HepG2 (cell line): Measurements from ENCODE around the gene RRP9. TPM values are rescaled to one million over a fixed set of nuclear protein-coding genes. Genes with fewer than 3 reads are reported as not detected.

Source experiments
- AGO2 ChIP-seq: fragments of 200-400 bp; formaldehyde crosslinking; optimal IDR thresholded peaks from 2 replicates; pipeline ENCODE3; 2017; ENCODE audit warnings: mild to moderate bottlenecking, low read depth, low read length, moderate library complexity
- CC2D1A ChIP-seq: sonication (generic); formaldehyde crosslinking; IDR thresholded peaks from 2 replicates; pipeline ENCODE4 v1.8.1; 2023; ENCODE audit warnings: mild to moderate bottlenecking, missing genetic modification reagents
- ESRRA ChIP-seq: sonication (generic); formaldehyde crosslinking; IDR thresholded peaks from 2 replicates; pipeline ENCODE4 v1.5.1; 2020; ENCODE audit warnings: mild to moderate bottlenecking, low read depth, missing genetic modification reagents
- GTF3A ChIP-seq: sonication (generic); formaldehyde crosslinking; conservative IDR thresholded peaks from 2 replicates; pipeline ENCODE4 v1.4.0; 2020; ENCODE audit warnings: mild to moderate bottlenecking, missing genetic modification reagents
- HCFC1 ChIP-seq: fragments of 150-350 bp; IDR thresholded peaks from 2 replicates; pipeline ENCODE4 v1.6.1; 2014; ENCODE audit warnings: low read depth, low read length
- HNF4A ChIP-seq: sonication (generic); formaldehyde crosslinking; IDR thresholded peaks from 2 replicates; pipeline ENCODE4 v1.4.0; 2020; ENCODE audit warnings: missing genetic modification reagents
- PITX1 ChIP-seq: sonication (generic); formaldehyde crosslinking; IDR thresholded peaks from 2 replicates; pipeline ENCODE4 v1.5.1; 2020; ENCODE audit warnings: mild to moderate bottlenecking, missing genetic modification reagents
- PPARG ChIP-seq: conservative IDR thresholded peaks from 2 replicates; pipeline ENCODE4 v1.6.1; 2016; ENCODE audit warnings: missing biosample characterization, missing genetic modification reagents
- RAD21 ChIP-seq: fragments of 450-650 bp; formaldehyde crosslinking; IDR thresholded peaks from 2 replicates; pipeline ENCODE4 v1.5.0; 2020; ENCODE audit warnings: mild to moderate bottlenecking
- SSRP1 ChIP-seq: IDR thresholded peaks from 2 replicates; pipeline ENCODE4 v1.6.1; 2016; ENCODE audit warnings: control low read depth
- THYN1 ChIP-seq: sonication (generic); formaldehyde crosslinking; IDR thresholded peaks from 2 replicates; pipeline ENCODE4 v1.8.1; 2023; ENCODE audit warnings: low read depth, mild to moderate bottlenecking, moderate library complexity, missing genetic modification reagents, borderline replicate concordance
- TOE1 ChIP-seq: sonication (generic); formaldehyde crosslinking; IDR thresholded peaks from 2 replicates; pipeline ENCODE4 v1.4.0; 2020; ENCODE audit warnings: mild to moderate bottlenecking, missing genetic modification reagents
- ZNF225 ChIP-seq: sonication (generic); formaldehyde crosslinking; IDR thresholded peaks from 2 replicates; pipeline ENCODE4 v1.4.0; 2020; ENCODE audit warnings: mild to moderate bottlenecking, missing genetic modification reagents
- ZNF24 ChIP-seq: fragments of 450-650 bp; IDR thresholded peaks from 2 replicates; pipeline ENCODE4 v1.6.1; 2017; ENCODE audit warnings: antibody characterized with exemption, mild to moderate bottlenecking
- ZNF30 ChIP-seq: sonication (generic); formaldehyde crosslinking; IDR thresholded peaks from 2 replicates; pipeline ENCODE4 v1.5.0; 2020; ENCODE audit warnings: mild to moderate bottlenecking, missing genetic modification reagents
- ZNF567 ChIP-seq: sonication (generic); formaldehyde crosslinking; IDR thresholded peaks from 2 replicates; pipeline ENCODE4 v1.8.1; 2023; ENCODE audit warnings: mild to moderate bottlenecking, missing genetic modification reagents, borderline replicate concordance
- polyA plus RNA-seq, 8 experiments: library from polyadenylated mRNA; depleted of rRNA in 3 of 8; stranded (reverse) in 7 of 8; unstranded in 1 of 8; fragments of >200 nt; fragmentation: Illumina TruSeq in 4 of 8; extraction: Trizol in 4 of 8; gene quantifications; 2 replicates each; pipeline versions ENCODE4 v1.2.1 to v1.2.3, GENCODE V29; 2011 to 2016; ENCODE audit warnings: low read depth in 4 of 8, missing spikeins in 1 of 8, mixed read lengths in 1 of 8; ENCODE audit not compliant: insufficient read depth in 1 of 8
- total RNA-seq, 5 experiments: library from RNA; depleted of rRNA; stranded (reverse); fragments of >200 nt; fragmentation: Illumina TruSeq; extraction: Trizol; gene quantifications; 2 replicates each; pipeline ENCODE4 v1.2.3, GENCODE V29; 2016; ENCODE audit warnings: low read depth in 1 of 5
- TF ChIP-seq, protein P1 (sequence below): sonication (generic); IDR thresholded peaks from 2 replicates; pipeline ENCODE4 v1.6.1; 2016; ENCODE audit warnings: low read depth, borderline replicate concordance
- TF ChIP-seq, protein P2 (sequence below): sonication (generic); formaldehyde crosslinking; IDR thresholded peaks from 2 replicates; pipeline ENCODE4 v1.4.0; 2020; ENCODE audit warnings: mild to moderate bottlenecking, missing genetic modification reagents
- TF ChIP-seq, protein P3 (sequence below): sonication (generic); formaldehyde crosslinking; IDR thresholded peaks from 2 replicates; pipeline ENCODE4 v1.5.0; 2020; ENCODE audit warnings: missing genetic modification reagents
- TF ChIP-seq, protein P4 (sequence below): sonication (generic); formaldehyde crosslinking; IDR thresholded peaks from 2 replicates; pipeline ENCODE4 v1.4.0; 2020; ENCODE audit warnings: missing genetic modification reagents, borderline replicate concordance

Gene RRP9
- total and polyA plus RNA-seq, 2 of the 13 experiments (the other 11 are each of a cell fraction or from before 2014, with no cell fraction given): 14.8 to 44.0 TPM

DNA sequence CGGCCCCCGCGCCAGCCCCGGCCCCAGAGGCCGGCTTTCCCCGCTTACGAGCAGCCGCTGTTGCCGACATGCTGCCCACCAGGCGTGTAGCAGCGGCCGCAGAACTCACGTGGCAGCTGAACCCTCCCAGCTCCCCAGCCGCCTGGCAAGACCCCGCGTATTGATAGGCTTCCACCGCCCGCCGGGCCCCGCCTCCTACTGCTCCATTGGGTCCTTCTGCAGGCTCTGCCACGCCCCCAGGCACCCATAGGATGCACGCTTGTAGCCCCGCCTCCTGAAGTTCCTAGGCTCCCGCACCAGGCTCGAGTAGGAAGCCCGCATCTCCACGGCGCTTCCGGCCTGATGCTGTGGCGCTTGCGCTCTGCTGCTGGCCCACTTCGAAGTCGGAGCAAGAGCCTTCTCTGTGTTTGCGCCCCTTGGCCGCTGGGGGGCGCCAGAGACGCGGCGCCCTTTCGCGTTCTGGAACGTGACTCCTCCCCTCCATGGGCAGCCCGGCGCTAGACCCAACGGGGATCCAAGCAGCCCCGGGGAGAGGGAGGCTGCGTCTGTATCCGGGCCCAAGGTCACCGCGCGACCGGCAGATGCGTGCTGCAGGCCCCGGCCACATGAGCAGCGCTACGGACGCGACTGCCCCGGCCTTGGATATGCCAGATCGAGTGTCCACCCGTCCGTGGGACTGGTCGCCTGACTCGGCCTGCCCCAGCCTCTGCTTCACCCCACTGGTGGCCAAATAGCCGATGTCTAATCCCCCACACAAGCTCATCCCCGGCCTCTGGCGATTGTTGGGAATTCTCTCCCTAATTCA, at the start of gene RRP9, which contains the start of gene PARP3 (continued):
- TF ChIP-seq TOE1: no peak
- no peak for TF ChIP-seq THYN1
- no peak for TF ChIP-seq CC2D1A (CRISPR knock-in tag)
- TF ChIP-seq, protein P1, sequence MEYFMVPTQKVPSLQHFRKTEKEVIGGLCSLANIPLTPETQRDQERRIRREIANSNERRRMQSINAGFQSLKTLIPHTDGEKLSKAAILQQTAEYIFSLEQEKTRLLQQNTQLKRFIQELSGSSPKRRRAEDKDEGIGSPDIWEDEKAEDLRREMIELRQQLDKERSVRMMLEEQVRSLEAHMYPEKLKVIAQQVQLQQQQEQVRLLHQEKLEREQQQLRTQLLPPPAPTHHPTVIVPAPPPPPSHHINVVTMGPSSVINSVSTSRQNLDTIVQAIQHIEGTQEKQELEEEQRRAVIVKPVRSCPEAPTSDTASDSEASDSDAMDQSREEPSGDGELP: peak; percentile 54; the same call in 1 of the 2 replicates
- TF ChIP-seq PITX1 (CRISPR knock-in tag): peak; percentile 84
- TF ChIP-seq ZNF30 (CRISPR knock-in tag): no peak
- no peak for TF ChIP-seq ZNF24
- peak; percentile 85 for TF ChIP-seq PPARG (CRISPR knock-in tag)
- TF ChIP-seq ESRRA (CRISPR knock-in tag): peak; percentile 92; the same call in 1 of the 2 replicates
- TF ChIP-seq, protein P2, sequence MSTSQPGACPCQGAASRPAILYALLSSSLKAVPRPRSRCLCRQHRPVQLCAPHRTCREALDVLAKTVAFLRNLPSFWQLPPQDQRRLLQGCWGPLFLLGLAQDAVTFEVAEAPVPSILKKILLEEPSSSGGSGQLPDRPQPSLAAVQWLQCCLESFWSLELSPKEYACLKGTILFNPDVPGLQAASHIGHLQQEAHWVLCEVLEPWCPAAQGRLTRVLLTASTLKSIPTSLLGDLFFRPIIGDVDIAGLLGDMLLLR (CRISPR knock-in tag): peak; percentile 81; the same call in 1 of the 2 replicates
- TF ChIP-seq ZNF567 (CRISPR knock-in tag): no peak
- no peak for TF ChIP-seq SSRP1 (CRISPR knock-in tag)
- no peak for TF ChIP-seq ZNF225 (CRISPR knock-in tag)
- peak; percentile 99 for TF ChIP-seq RAD21 (CRISPR knock-in tag)
- TF ChIP-seq, protein P3, sequence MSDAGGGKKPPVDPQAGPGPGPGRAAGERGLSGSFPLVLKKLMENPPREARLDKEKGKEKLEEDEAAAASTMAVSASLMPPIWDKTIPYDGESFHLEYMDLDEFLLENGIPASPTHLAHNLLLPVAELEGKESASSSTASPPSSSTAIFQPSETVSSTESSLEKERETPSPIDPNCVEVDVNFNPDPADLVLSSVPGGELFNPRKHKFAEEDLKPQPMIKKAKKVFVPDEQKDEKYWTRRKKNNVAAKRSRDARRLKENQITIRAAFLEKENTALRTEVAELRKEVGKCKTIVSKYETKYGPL: no peak
- no peak; the same call in none of the 2 replicates for TF ChIP-seq HCFC1
- TF ChIP-seq GTF3A: peak; percentile 85; the same call in 1 of the 2 replicates
- TF ChIP-seq HNF4A: peak; percentile 43; the same call in 1 of the 2 replicates
- peak; percentile 92 for TF ChIP-seq AGO2
- TF ChIP-seq, protein P4, sequence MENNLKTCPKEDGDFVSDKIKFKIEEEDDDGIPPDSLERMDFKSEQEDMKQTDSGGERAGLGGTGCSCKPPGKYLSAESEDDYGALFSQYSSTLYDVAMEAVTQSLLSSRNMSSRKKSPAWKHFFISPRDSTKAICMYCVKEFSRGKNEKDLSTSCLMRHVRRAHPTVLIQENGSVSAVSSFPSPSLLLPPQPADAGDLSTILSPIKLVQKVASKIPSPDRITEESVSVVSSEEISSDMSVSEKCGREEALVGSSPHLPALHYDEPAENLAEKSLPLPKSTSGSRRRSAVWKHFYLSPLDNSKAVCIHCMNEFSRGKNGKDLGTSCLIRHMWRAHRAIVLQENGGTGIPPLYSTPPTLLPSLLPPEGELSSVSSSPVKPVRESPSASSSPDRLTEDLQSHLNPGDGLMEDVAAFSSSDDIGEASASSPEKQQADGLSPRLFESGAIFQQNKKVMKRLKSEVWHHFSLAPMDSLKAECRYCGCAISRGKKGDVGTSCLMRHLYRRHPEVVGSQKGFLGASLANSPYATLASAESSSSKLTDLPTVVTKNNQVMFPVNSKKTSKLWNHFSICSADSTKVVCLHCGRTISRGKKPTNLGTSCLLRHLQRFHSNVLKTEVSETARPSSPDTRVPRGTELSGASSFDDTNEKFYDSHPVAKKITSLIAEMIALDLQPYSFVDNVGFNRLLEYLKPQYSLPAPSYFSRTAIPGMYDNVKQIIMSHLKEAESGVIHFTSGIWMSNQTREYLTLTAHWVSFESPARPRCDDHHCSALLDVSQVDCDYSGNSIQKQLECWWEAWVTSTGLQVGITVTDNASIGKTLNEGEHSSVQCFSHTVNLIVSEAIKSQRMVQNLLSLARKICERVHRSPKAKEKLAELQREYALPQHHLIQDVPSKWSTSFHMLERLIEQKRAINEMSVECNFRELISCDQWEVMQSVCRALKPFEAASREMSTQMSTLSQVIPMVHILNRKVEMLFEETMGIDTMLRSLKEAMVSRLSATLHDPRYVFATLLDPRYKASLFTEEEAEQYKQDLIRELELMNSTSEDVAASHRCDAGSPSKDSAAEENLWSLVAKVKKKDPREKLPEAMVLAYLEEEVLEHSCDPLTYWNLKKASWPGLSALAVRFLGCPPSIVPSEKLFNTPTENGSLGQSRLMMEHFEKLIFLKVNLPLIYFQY (CRISPR knock-in tag): peak; percentile 85
